PC-3 (cell line): ENCODE measurements around the gene TAT.

ENCODE experiments used
- EZH2 ChIP-seq: fragments of 300-600 bp; sonication (generic); IDR thresholded peaks from one replicate; pipeline ENCODE4 v1.6.1; 2017; ENCODE audit warnings: antibody characterized with exemption, mild to moderate bottlenecking, low read length; ENCODE audit not compliant: unreplicated experiment
- TF ChIP-seq, protein P1 (sequence below): fragments of 300-600 bp; sonication (generic); conservative IDR thresholded peaks from 2 replicates; pipeline ENCODE4 v1.5.1; 2017; ENCODE audit warnings: antibody characterized with exemption, low read depth, mild to moderate bottlenecking, low read length

DNA sequence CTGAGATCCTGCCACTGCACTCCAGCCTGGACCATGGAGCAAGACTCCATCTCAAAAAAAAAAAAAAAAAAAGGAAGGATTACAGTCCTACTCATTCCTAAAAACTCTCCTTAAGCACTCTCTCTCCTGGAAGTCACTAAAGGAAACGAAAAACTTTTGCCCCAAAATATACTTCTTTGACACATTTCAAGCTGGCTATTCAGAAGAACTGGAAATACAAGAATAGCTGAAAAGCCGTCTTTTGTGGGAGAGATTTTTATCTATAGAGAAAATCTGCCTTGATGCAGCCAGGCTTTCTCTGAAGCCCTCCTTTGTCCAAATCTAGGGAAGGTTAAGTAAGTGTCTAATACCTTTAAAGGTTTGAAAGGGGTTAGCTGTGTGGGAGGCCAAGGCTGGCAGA lies 32.2 kb upstream of the TAT start:
- TF ChIP-seq EZH2 = no peak
- TF ChIP-seq, protein P1, sequence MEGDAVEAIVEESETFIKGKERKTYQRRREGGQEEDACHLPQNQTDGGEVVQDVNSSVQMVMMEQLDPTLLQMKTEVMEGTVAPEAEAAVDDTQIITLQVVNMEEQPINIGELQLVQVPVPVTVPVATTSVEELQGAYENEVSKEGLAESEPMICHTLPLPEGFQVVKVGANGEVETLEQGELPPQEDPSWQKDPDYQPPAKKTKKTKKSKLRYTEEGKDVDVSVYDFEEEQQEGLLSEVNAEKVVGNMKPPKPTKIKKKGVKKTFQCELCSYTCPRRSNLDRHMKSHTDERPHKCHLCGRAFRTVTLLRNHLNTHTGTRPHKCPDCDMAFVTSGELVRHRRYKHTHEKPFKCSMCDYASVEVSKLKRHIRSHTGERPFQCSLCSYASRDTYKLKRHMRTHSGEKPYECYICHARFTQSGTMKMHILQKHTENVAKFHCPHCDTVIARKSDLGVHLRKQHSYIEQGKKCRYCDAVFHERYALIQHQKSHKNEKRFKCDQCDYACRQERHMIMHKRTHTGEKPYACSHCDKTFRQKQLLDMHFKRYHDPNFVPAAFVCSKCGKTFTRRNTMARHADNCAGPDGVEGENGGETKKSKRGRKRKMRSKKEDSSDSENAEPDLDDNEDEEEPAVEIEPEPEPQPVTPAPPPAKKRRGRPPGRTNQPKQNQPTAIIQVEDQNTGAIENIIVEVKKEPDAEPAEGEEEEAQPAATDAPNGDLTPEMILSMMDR = no peak
